Measurements from ENCODE around the gene FCHSD2.

- no peak for TF ChIP-seq EP300 (IDR thresholded peaks at IDR 0.05)
- TF ChIP-seq, protein P1, sequence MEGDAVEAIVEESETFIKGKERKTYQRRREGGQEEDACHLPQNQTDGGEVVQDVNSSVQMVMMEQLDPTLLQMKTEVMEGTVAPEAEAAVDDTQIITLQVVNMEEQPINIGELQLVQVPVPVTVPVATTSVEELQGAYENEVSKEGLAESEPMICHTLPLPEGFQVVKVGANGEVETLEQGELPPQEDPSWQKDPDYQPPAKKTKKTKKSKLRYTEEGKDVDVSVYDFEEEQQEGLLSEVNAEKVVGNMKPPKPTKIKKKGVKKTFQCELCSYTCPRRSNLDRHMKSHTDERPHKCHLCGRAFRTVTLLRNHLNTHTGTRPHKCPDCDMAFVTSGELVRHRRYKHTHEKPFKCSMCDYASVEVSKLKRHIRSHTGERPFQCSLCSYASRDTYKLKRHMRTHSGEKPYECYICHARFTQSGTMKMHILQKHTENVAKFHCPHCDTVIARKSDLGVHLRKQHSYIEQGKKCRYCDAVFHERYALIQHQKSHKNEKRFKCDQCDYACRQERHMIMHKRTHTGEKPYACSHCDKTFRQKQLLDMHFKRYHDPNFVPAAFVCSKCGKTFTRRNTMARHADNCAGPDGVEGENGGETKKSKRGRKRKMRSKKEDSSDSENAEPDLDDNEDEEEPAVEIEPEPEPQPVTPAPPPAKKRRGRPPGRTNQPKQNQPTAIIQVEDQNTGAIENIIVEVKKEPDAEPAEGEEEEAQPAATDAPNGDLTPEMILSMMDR (IDR thresholded peaks at IDR 0.05), result no peak
These were observed 216.5 kb downstream of the FCHSD2 start for GRCh38 chr11:72925656-72926055.
